CD8-positive, alpha-beta memory T cell (primary cell): ENCODE measurements around the gene ATAD3B. TPM values are rescaled to one million over a fixed set of nuclear protein-coding genes. Genes with fewer than 3 reads are reported as not detected.
"Not testable (repeated sequence)": the region's sequence is repeated elsewhere in the genome, so short reads cannot be mapped to it uniquely, and the experiment has no call there.

Experiments
- CTCF ChIA-PET: fragments of 350-600 bp; sonication (Branson Sonifier 250); formaldehyde crosslinking; loops from one replicate; lab custom pipeline; 2021; ENCODE audit warnings: antibody characterized with exemption; lab: Charles Lee
- POLR2A ChIA-PET: fragments of 350-600 bp; sonication (Branson Sonifier 250); formaldehyde crosslinking; loops from one replicate; lab custom pipeline; 2021; ENCODE audit warnings: antibody characterized with exemption; lab: Charles Lee
- DNase-seq, 5 donors: peaks; one replicate each; pipeline versions ENCODE4 v3.0.0 to v3.0.0-alpha.2; 2020 to 2022; ENCODE audit warnings: mixed read lengths in 1 of 5
- H3K27ac ChIP-seq: one replicate; pipeline ENCODE4 v1.7.0; 2013; ENCODE audit warnings: low read depth, mild to moderate bottlenecking, low read length, moderate library complexity
- H3K27me3 ChIP-seq: 2 replicates; pipeline ENCODE4 v1.7.0; 2013; ENCODE audit warnings: low read length, mild to moderate bottlenecking; ENCODE audit not compliant: insufficient read depth, poor library complexity, severe bottlenecking
- H3K36me3 ChIP-seq: 2 replicates; pipeline ENCODE4 v1.7.0; 2013; ENCODE audit warnings: mild to moderate bottlenecking, low read length, moderate library complexity; ENCODE audit not compliant: insufficient read depth
- H3K4me1 ChIP-seq: 2 replicates; pipeline ENCODE4 v1.7.0; 2013; ENCODE audit warnings: mild to moderate bottlenecking, low read length, moderate library complexity; ENCODE audit not compliant: insufficient read depth
- H3K4me3 ChIP-seq: 2 replicates; pipeline ENCODE4 v1.7.0; 2013; ENCODE audit warnings: mild to moderate bottlenecking, low read length
- H3K9me3 ChIP-seq: 2 replicates; pipeline ENCODE4 v1.7.0; 2013; ENCODE audit warnings: mild to moderate bottlenecking, low read length
- H3K27ac Mint-ChIP-seq, 8 donors: one replicate each; pipeline ENCODE4 v1.8.0; 2020 to 2021; ENCODE audit warnings: mixed read lengths in 8 of 8, mild to moderate bottlenecking in 6 of 8, inconsistent platforms in 3 of 8, moderate library complexity in 3 of 8
- H3K27me3 Mint-ChIP-seq, 2 donors: one replicate each; pipeline ENCODE4 v1.8.0; 2020 to 2021; ENCODE audit warnings: mixed read lengths in 2 of 2, mild to moderate bottlenecking in 1 of 2, moderate library complexity in 1 of 2
- H3K36me3 Mint-ChIP-seq, 3 donors: one replicate each; pipeline ENCODE4 v1.8.0; 2020 to 2021; ENCODE audit warnings: mixed read lengths in 3 of 3, inconsistent platforms in 1 of 3, mild to moderate bottlenecking in 1 of 3
- H3K4me1 Mint-ChIP-seq, 3 donors: one replicate each; pipeline ENCODE4 v1.8.0; 2020 to 2021; ENCODE audit warnings: mixed read lengths in 3 of 3, inconsistent platforms in 1 of 3, mild to moderate bottlenecking in 1 of 3
- H3K4me3 Mint-ChIP-seq, 7 donors: one replicate each; pipeline ENCODE4 v1.8.0; 2020 to 2021; ENCODE audit warnings: mixed read lengths in 7 of 7, mild to moderate bottlenecking in 6 of 7, moderate library complexity in 4 of 7, inconsistent platforms in 2 of 7
- H3K9me3 Mint-ChIP-seq, 5 donors: one replicate each; pipeline ENCODE4 v1.8.0; 2020 to 2022; ENCODE audit warnings: mixed read lengths in 5 of 5, mild to moderate bottlenecking in 3 of 5, moderate library complexity in 2 of 5, inconsistent platforms in 1 of 5
- polyA plus RNA-seq: library from polyadenylated mRNA; unstranded; fragments of 300-500 nt; fragmentation: Illumina TruSeq; gene quantifications from one replicate; pipeline ENCODE4 v1.2.3, GENCODE V29; 2021
- total RNA-seq, 2 experiments: library from RNA; stranded (reverse); gene quantifications; one replicate each; pipeline ENCODE4 v1.2.3, GENCODE V29; 2021

The ATAD3B gene
- total and polyA plus RNA-seq, 3 experiments from 2014 or later: 7.9 to 86.6 (median 81.6) TPM

- H3K27me3 ChIP-seq: no peaks in the 10 kb centered on the region
- H3K36me3 ChIP-seq: no peaks in the 10 kb centered on the region
- Mint-ChIP-seq H3K4me3 (no peak overlapping the region), H3K9me3 (peaks cover 3 to 8% (median 5%) of the 10 kb centered on the region in 5 donors), H3K27me3 (no peaks in the 10 kb centered on the region), H3K4me1 (no peaks in the 10 kb centered on the region), H3K27ac (no peak overlapping the region), H3K36me3 (peaks cover 4 to 45% (median 9%) of the 10 kb centered on the region in 3 donors)
- no peaks in the 10 kb centered on the region for H3K9me3 ChIP-seq
- POLR2A ChIA-PET: no interaction called here
- DNase-seq: no peak
- no peak overlapping the region for H3K27ac ChIP-seq
- CTCF ChIA-PET: no interaction called here
- no peak overlapping the region for H3K4me3 ChIP-seq
- H3K4me1 ChIP-seq: no peaks in the 10 kb centered on the region
These were observed 55.7 kb downstream of the ATAD3B start for GRCh38 chr1:1527092-1527816.

- Histone ChIP-seq H3K4me1 (no peaks in the 10 kb centered on the region), H3K27me3 (no peaks in the 10 kb centered on the region), H3K36me3 (no peaks in the 10 kb centered on the region), H3K4me3 (no peak overlapping the region), H3K27ac (no peak overlapping the region), H3K9me3 (no peaks in the 10 kb centered on the region)
- CTCF ChIA-PET: no interaction called here
- DNase-seq: no peak
- H3K4me3 Mint-ChIP-seq: no peak overlapping the region
- H3K27me3 Mint-ChIP-seq: no peaks in the 10 kb centered on the region
- H3K36me3 Mint-ChIP-seq: peaks cover 4 to 38% (median 10%) of the 10 kb centered on the region in 3 donors
- POLR2A ChIA-PET: no interaction called here
- H3K9me3 Mint-ChIP-seq: peaks cover 3 to 8% (median 5%) of the 10 kb centered on the region in 5 donors
- H3K27ac Mint-ChIP-seq: no peak overlapping the region
- H3K4me1 Mint-ChIP-seq: no peaks in the 10 kb centered on the region
These were observed 57.0 kb downstream of the ATAD3B start for GRCh38 chr1:1528301-1529267.

GRCh38 chr1:1529321-1529720, 57.8 kb downstream of the ATAD3B start:
- no peaks in the 10 kb centered on the region for H3K27me3 Mint-ChIP-seq
- H3K4me1 Mint-ChIP-seq: no peaks in the 10 kb centered on the region
- Histone ChIP-seq H3K4me3 (no peak overlapping the region), H3K27ac (no peak overlapping the region), H3K36me3 (no peaks in the 10 kb centered on the region), H3K4me1 (no peaks in the 10 kb centered on the region), H3K27me3 (no peaks in the 10 kb centered on the region), H3K9me3 (no peaks in the 10 kb centered on the region)
- no peak for DNase-seq
- H3K9me3 Mint-ChIP-seq: peaks cover 3 to 8% (median 5%) of the 10 kb centered on the region in 5 donors
- no peak overlapping the region for H3K27ac Mint-ChIP-seq
- CTCF ChIA-PET: no interaction called here
- H3K36me3 Mint-ChIP-seq: peaks cover 4 to 36% (median 10%) of the 10 kb centered on the region in 3 donors
- no peak overlapping the region for H3K4me3 Mint-ChIP-seq
- POLR2A ChIA-PET: no interaction called here

GRCh38 chr1:1529936-1530335, 58.4 kb downstream of the ATAD3B start:
- Mint-ChIP-seq H3K4me1 (no peaks in the 10 kb centered on the region), H3K27ac (no peak overlapping the region), H3K4me3 (no peak overlapping the region), H3K36me3 (peaks cover 4 to 34% (median 10%) of the 10 kb centered on the region in 3 donors), H3K9me3 (peaks cover 3 to 8% (median 5%) of the 10 kb centered on the region in 5 donors), H3K27me3 (no peaks in the 10 kb centered on the region)
- no peaks in the 10 kb centered on the region for H3K4me1 ChIP-seq
- no peak overlapping the region for H3K4me3 ChIP-seq
- H3K36me3 ChIP-seq: no peaks in the 10 kb centered on the region
- H3K27me3 ChIP-seq: no peaks in the 10 kb centered on the region
- no peaks in the 10 kb centered on the region for H3K9me3 ChIP-seq
- DNase-seq: no peak
- H3K27ac ChIP-seq: no peak overlapping the region
- ChIA-PET CTCF (no interaction called here), POLR2A (no interaction called here)

GRCh38 chr1:1531947-1532346, 60.4 kb downstream of the ATAD3B start:
- Histone ChIP-seq H3K4me1 (no peaks in the 10 kb centered on the region), H3K27ac (no peak overlapping the region), H3K9me3 (no peaks in the 10 kb centered on the region), H3K36me3 (no peaks in the 10 kb centered on the region), H3K4me3 (no peak overlapping the region), H3K27me3 (no peaks in the 10 kb centered on the region)
- Mint-ChIP-seq H3K27me3 (no peaks in the 10 kb centered on the region), H3K36me3 (peaks cover 4 to 24% (median 10%) of the 10 kb centered on the region in 3 donors), H3K27ac (no peak overlapping the region), H3K9me3 (peaks cover 3 to 8% (median 5%) of the 10 kb centered on the region in 5 donors), H3K4me1 (no peaks in the 10 kb centered on the region), H3K4me3 (no peak overlapping the region)
- DNase-seq: no peak
- POLR2A ChIA-PET: no interaction called here
- CTCF ChIA-PET: no interaction called here

- H3K36me3 ChIP-seq, H3K27me3 Mint-ChIP-seq, H3K4me3 Mint-ChIP-seq, H3K9me3 Mint-ChIP-seq, H3K4me1 ChIP-seq, H3K9me3 ChIP-seq, H3K27ac Mint-ChIP-seq, H3K4me1 Mint-ChIP-seq, DNase-seq, CTCF ChIA-PET, H3K27me3 ChIP-seq, H3K27ac ChIP-seq, H3K4me3 ChIP-seq, POLR2A ChIA-PET: not testable (repeated sequence)
- H3K36me3 Mint-ChIP-seq: peaks cover 4 to 13% (median 10%) of the 10 kb centered on the region in 3 donors
These were observed 61.8 kb downstream of the ATAD3B start for GRCh38 chr1:1533176-1533893.

- H3K4me1 Mint-ChIP-seq, H3K4me1 ChIP-seq, DNase-seq, H3K9me3 Mint-ChIP-seq, H3K27me3 Mint-ChIP-seq, H3K9me3 ChIP-seq, H3K4me3 Mint-ChIP-seq, H3K4me3 ChIP-seq, H3K27me3 ChIP-seq, CTCF ChIA-PET, H3K27ac ChIP-seq, H3K36me3 ChIP-seq, H3K27ac Mint-ChIP-seq: not testable (repeated sequence)
- H3K36me3 Mint-ChIP-seq: peaks cover 4 to 13% (median 10%) of the 10 kb centered on the region in 3 donors
- POLR2A ChIA-PET: interaction anchor here (0.6 kb wide), 1 partner anchor 24 kb away, joined by 4 read pairs; no protein-coding TSS in a partner anchor
These were observed 62.3 kb downstream of the ATAD3B start for GRCh38 chr1:1533894-1534291.
